Measurements from ENCODE around the gene MED13L.

MED13L gene

DNA sequence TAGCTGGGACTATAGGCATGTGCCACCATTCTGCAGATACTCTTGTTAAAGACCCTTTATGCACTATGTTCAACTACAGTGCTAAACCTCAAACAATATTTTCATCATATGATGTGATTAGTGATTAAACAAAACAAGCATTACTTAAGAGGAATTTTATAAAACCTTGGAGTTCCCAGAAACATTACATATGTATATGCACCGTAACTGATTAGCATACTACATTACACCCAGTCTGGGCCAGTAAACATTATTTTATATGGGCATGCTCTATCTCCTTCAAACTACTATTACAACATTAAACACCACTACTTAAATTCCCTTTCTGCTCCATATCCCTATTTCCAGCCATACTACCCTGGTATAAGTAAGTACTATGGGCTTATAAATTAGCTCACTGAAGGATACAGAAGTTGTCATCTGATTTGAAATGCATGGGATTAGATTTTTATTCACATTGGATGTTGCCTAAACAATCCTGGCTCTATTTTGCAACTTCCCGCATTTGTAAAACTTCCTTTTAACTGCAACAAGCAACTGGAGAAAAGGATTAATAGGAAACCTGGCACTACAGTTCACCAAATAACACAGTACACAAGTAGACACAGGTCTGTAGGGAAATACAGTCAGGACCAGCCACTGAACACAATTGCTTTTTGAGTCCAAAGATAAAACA lies 205.8 kb downstream of the MED13L start:
- H3K9ac ChIP-seq (ENCODE audit: low read length), result no peak overlapping the region
- peaks cover 21% of the 10 kb centered on the region for H3K4me1 ChIP-seq (ENCODE audit: control insufficient read depth, insufficient read depth, low read length)
- H3K27me3 ChIP-seq (replicated peaks; ENCODE audit: control insufficient read depth, insufficient read depth, low read length), result no peaks in the 10 kb centered on the region
- H3K9me3 ChIP-seq (ENCODE audit: control insufficient read depth, low read length), result no peaks in the 10 kb centered on the region
- H3K4me3 ChIP-seq (ENCODE audit: low read length), result no peak overlapping the region
- H3K36me3 ChIP-seq (ENCODE audit: control insufficient read depth, insufficient read depth, low read length, severe bottlenecking), result no peaks in the 10 kb centered on the region
- DNase-seq (ENCODE audit: low read depth), result no peak

DNA sequence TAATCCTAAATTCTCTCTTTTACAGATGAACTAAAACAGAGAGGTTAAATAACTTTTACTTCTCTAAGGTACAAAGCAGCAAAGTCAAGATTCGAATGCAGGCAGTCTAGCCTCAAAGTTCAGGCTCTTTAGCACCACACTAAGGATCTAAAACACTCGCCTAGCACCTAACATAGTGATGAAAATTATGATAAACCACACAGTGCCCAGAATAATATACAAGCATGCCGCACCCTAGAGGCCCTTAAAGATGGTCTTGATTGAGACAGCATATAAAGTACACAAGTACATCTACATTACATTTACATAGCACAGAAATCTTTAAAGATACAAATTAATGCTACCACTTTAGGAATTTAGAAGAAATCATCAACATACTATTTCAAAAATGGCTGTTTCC lies 207.0 kb downstream of the MED13L start:
- Histone ChIP-seq H3K36me3 (ENCODE audit: control insufficient read depth, insufficient read depth, low read length, severe bottlenecking) (no peaks in the 10 kb centered on the region), H3K9me3 (ENCODE audit: control insufficient read depth, low read length) (no peaks in the 10 kb centered on the region), H3K4me3 (ENCODE audit: low read length) (no peak overlapping the region), H3K9ac (ENCODE audit: low read length) (no peak overlapping the region), H3K27me3 (replicated peaks; ENCODE audit: control insufficient read depth, insufficient read depth, low read length) (no peaks in the 10 kb centered on the region), H3K4me1 (ENCODE audit: control insufficient read depth, insufficient read depth, low read length) (peaks cover 33% of the 10 kb centered on the region)
- DNase-seq (ENCODE audit: low read depth), result no peak

DNA sequence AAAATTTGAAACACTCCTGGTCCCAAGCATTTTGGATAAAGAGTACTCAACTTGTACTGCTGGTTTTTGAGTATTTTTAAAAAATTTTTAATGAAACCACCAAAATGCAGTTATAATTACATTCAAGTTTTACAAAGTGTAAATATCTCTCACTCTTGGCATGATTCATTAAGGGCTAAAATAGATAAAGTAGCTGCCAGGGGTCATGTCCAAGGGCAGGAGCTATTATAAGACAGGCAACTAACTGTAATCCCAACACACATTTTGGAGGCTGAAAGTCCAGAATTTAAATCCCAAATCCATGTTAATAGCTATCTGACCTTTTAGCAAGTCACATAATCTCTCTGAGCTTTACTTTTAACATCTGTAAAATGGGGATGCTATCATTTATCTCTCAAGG lies 207.6 kb downstream of the MED13L start:
- no peaks in the 10 kb centered on the region for H3K9me3 ChIP-seq (ENCODE audit: control insufficient read depth, low read length)
- no peaks in the 10 kb centered on the region for H3K27me3 ChIP-seq (replicated peaks; ENCODE audit: control insufficient read depth, insufficient read depth, low read length)
- no peak overlapping the region for H3K9ac ChIP-seq (ENCODE audit: low read length)
- H3K36me3 ChIP-seq (ENCODE audit: control insufficient read depth, insufficient read depth, low read length, severe bottlenecking), result no peaks in the 10 kb centered on the region
- no peak overlapping the region for H3K4me3 ChIP-seq (ENCODE audit: low read length)
- no peak for DNase-seq (ENCODE audit: low read depth)
- H3K4me1 ChIP-seq (ENCODE audit: control insufficient read depth, insufficient read depth, low read length), result peaks cover 38% of the 10 kb centered on the region

DNA sequence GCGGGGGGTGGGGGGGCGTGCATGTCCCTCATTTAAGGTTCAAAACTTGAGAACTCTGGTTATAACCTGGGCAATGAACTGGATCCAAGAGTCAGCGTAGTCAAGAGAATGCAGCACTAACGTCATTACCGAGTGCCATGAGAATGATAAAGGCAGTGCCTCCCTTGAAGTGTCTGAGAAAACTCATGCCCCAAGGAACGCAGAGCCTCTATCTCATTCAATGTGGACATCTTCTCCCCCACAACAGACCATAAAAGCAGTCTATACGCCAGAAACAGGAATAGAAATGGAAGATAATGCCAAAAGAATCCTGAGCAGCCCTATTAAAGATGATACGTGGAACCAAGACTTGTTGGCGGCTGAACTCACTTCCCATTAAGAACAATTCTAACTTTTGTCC lies 208.6 kb downstream of the MED13L start:
- H3K4me1 ChIP-seq (ENCODE audit: control insufficient read depth, insufficient read depth, low read length), result peaks cover 47% of the 10 kb centered on the region
- H3K27me3 ChIP-seq (replicated peaks; ENCODE audit: control insufficient read depth, insufficient read depth, low read length), result no peaks in the 10 kb centered on the region
- no peak overlapping the region for H3K4me3 ChIP-seq (ENCODE audit: low read length)
- no peaks in the 10 kb centered on the region for H3K9me3 ChIP-seq (ENCODE audit: control insufficient read depth, low read length)
- DNase-seq (ENCODE audit: low read depth), result no peak
- H3K36me3 ChIP-seq (ENCODE audit: control insufficient read depth, insufficient read depth, low read length, severe bottlenecking), result no peaks in the 10 kb centered on the region
- H3K9ac ChIP-seq (ENCODE audit: low read length), result no peak overlapping the region

DNA sequence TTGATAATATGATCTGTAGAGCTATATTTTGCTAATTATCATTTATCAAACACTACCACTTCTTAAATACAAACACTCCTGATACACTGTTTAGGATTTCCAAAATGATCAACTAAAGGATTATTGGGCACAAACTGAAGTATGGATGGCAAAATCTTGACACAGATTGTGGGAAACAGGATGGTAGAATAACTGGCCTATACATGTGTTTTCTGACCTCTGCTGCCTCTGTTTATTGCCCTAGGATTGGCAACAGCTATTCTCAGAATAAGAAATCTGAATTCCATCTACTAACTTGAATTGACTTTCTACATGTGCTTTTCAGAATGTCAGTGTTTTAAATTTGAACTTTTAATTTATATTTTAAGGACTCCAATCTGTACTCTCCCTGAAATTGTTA lies 209.1 kb downstream of the MED13L start:
- Histone ChIP-seq H3K27me3 (replicated peaks; ENCODE audit: control insufficient read depth, insufficient read depth, low read length) (no peaks in the 10 kb centered on the region), H3K9me3 (ENCODE audit: control insufficient read depth, low read length) (no peaks in the 10 kb centered on the region), H3K4me3 (ENCODE audit: low read length) (no peak overlapping the region), H3K4me1 (ENCODE audit: control insufficient read depth, insufficient read depth, low read length) (peaks cover 47% of the 10 kb centered on the region), H3K9ac (ENCODE audit: low read length) (no peak overlapping the region), H3K36me3 (ENCODE audit: control insufficient read depth, insufficient read depth, low read length, severe bottlenecking) (no peaks in the 10 kb centered on the region)
- DNase-seq (ENCODE audit: low read depth), result no peak

DNA sequence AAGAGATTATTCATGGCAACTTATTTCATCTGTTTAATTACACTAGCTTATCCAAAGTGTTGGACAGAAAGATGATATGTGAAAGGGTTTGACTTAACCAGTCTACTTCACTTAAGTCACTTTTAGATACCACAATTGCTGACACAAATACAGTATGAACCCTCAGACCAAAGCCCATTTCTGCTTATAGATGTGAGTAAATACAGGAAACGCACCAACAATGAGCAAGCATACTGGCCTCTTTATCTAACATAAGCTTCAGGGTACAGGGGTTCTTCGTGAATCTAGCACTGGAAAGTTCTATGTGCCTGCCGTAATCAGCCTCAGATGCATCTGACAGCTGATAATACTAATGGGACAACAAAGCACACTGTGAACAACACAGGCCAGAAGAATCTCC lies 209.6 kb downstream of the MED13L start:
- H3K9ac ChIP-seq (ENCODE audit: low read length), result no peak overlapping the region
- no peak overlapping the region for H3K4me3 ChIP-seq (ENCODE audit: low read length)
- no peaks in the 10 kb centered on the region for H3K9me3 ChIP-seq (ENCODE audit: control insufficient read depth, low read length)
- no peaks in the 10 kb centered on the region for H3K36me3 ChIP-seq (ENCODE audit: control insufficient read depth, insufficient read depth, low read length, severe bottlenecking)
- no peaks in the 10 kb centered on the region for H3K27me3 ChIP-seq (replicated peaks; ENCODE audit: control insufficient read depth, insufficient read depth, low read length)
- DNase-seq (ENCODE audit: low read depth), result no peak
- H3K4me1 ChIP-seq (ENCODE audit: control insufficient read depth, insufficient read depth, low read length), result peaks cover 50% of the 10 kb centered on the region

DNA sequence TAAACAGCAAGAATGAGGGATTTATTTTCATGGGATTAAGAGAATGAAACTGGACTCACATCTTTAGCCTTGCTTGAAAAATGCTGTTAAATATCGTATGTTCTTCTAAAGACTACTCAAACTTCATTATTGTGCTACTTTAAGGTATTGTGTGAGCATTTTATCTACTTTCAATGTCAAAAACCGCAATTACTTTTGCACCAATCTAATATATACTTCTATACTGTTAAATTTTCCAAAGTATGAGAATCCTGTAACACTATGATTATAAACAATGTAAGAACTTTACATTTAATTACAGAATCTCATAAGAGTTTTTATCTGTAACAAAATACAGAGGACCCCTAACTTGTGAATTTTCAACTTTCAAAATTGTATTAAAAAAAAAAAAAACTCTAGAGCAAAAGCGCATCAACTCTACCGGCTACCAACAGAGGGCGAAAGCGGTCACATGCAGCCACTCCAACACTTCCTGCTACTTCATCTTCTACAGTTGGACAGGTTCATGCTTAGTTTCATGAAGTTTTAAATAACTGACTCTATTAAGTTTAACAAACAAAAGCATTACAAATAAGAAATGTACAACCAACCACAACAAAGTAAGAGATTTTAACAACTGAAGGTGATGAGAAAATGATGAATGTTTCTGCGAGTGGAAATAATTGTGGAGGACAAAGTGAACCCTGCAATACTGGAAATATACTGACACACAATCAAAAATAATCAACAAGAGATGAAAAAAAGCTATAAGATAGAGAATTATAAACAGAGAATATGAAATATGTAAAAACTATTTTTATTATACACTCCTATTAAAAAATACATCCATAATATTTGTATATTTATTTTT lies 210.9 kb downstream of the MED13L start:
- Histone ChIP-seq H3K4me3 (ENCODE audit: low read length) (peak overlapping the region; percentile 8), H3K27me3 (replicated peaks; ENCODE audit: control insufficient read depth, insufficient read depth, low read length) (no peaks in the 10 kb centered on the region), H3K9ac (ENCODE audit: low read length) (no peak overlapping the region), H3K36me3 (ENCODE audit: control insufficient read depth, insufficient read depth, low read length, severe bottlenecking) (no peaks in the 10 kb centered on the region), H3K9me3 (ENCODE audit: control insufficient read depth, low read length) (no peaks in the 10 kb centered on the region), H3K4me1 (ENCODE audit: control insufficient read depth, insufficient read depth, low read length) (peaks cover 50% of the 10 kb centered on the region)
- peak; percentile 51 for DNase-seq (ENCODE audit: low read depth)

DNA sequence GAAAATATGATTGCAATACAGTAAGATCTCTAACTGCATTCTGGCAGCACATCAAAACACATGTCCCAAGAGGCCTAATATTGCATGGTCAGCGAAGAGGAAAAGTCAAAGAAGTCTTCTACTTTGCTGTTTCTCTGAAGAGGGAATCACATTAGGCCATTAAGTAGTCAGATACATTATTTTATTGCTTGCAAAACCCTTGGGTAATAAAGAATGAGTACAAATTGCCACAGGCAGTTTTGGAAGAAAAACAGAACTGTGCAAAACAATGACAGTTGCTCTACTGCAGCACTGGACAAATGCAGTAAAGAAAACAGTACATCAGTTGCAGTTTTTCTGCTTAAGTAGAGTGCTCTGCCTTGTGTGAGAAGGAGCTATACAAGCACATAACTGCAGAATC lies 211.9 kb downstream of the MED13L start:
- Histone ChIP-seq H3K36me3 (ENCODE audit: control insufficient read depth, insufficient read depth, low read length, severe bottlenecking) (no peaks in the 10 kb centered on the region), H3K4me1 (ENCODE audit: control insufficient read depth, insufficient read depth, low read length) (peaks cover 53% of the 10 kb centered on the region), H3K4me3 (ENCODE audit: low read length) (peak overlapping the region; percentile 19), H3K9ac (ENCODE audit: low read length) (peak overlapping the region; percentile 2), H3K9me3 (ENCODE audit: control insufficient read depth, low read length) (no peaks in the 10 kb centered on the region), H3K27me3 (replicated peaks; ENCODE audit: control insufficient read depth, insufficient read depth, low read length) (no peaks in the 10 kb centered on the region)
- DNase-seq (ENCODE audit: low read depth), result peak; percentile 58

DNA sequence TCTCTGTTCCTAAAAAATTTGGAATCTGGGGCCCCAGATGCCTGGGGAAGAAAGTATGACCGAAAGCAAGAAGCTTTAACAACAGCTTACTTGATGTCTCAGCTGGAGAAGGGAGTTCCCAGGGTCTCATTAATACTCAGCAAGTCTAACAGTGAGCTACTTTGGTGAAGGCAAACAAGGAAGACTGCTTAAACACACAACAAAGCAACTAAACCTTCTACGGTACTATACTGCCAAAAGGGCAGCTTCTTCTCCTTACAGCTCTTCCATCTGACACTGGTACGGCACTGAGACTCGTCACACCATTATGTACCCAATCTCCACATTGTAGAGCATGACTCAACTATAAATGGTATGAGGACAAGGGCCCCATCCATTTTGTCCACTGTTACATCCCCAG lies 213.0 kb downstream of the MED13L start:
- no peaks in the 10 kb centered on the region for H3K27me3 ChIP-seq (replicated peaks; ENCODE audit: control insufficient read depth, insufficient read depth, low read length)
- no peak overlapping the region for H3K4me3 ChIP-seq (ENCODE audit: low read length)
- no peaks in the 10 kb centered on the region for H3K36me3 ChIP-seq (ENCODE audit: control insufficient read depth, insufficient read depth, low read length, severe bottlenecking)
- no peak for DNase-seq (ENCODE audit: low read depth)
- H3K9ac ChIP-seq (ENCODE audit: low read length), result no peak overlapping the region
- H3K4me1 ChIP-seq (ENCODE audit: control insufficient read depth, insufficient read depth, low read length), result peaks cover 48% of the 10 kb centered on the region
- H3K9me3 ChIP-seq (ENCODE audit: control insufficient read depth, low read length), result no peaks in the 10 kb centered on the region

DNA sequence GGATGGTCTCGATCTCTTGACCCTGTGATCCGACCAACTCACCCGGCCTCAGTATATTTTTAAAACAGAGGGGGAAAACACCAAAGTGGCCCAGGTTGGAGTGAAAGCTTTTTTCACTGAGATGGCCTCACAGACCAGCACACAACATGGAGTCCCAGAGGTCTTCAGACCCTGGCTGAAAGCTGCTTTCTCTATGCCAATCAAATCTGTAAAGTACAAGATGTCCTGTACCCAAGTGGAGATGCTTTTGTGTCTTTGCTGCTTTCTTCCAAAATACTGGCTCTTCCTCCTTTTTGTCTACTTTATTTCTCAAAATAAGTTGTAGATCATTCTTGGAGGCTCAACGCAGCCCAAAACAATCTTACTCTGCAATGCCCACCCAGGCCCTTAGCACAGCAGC lies 214.8 kb downstream of the MED13L start:
- H3K4me3 ChIP-seq (ENCODE audit: low read length), result no peak overlapping the region
- no peak for DNase-seq (ENCODE audit: low read depth)

DNA sequence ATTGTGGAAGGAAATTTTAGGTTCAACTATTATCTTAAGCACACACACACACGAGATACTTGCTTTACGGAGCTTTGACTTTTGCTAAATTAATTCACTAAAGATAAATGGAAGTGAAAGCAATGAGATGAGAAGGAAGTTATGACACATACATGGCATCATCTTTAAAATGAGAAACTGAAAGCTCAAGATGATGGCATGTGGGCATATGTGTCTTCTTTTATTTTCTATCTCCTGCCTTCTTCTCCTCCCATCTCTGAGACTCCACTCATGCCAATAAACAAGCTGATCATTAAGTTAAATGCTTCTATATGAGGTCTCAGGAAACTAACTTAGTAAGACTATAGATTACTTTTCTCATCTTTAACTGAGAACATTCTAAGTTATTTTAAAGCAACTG lies 216.7 kb downstream of the MED13L start:
- DNase-seq (ENCODE audit: low read depth), result no peak
- Histone ChIP-seq H3K9me3 (ENCODE audit: control insufficient read depth, low read length) (no peaks in the 10 kb centered on the region), H3K36me3 (ENCODE audit: control insufficient read depth, insufficient read depth, low read length, severe bottlenecking) (no peaks in the 10 kb centered on the region), H3K4me3 (ENCODE audit: low read length) (no peak overlapping the region), H3K27me3 (replicated peaks; ENCODE audit: control insufficient read depth, insufficient read depth, low read length) (no peaks in the 10 kb centered on the region), H3K9ac (ENCODE audit: low read length) (no peak overlapping the region), H3K4me1 (ENCODE audit: control insufficient read depth, insufficient read depth, low read length) (peaks cover 34% of the 10 kb centered on the region)

More for the DNA sequence above, 214.8 kb downstream of the MED13L start:
- H3K27me3 ChIP-seq (replicated peaks; ENCODE audit: control insufficient read depth, insufficient read depth, low read length), result no peaks in the 10 kb centered on the region
- peaks cover 43% of the 10 kb centered on the region for H3K4me1 ChIP-seq (ENCODE audit: control insufficient read depth, insufficient read depth, low read length)
- no peaks in the 10 kb centered on the region for H3K36me3 ChIP-seq (ENCODE audit: control insufficient read depth, insufficient read depth, low read length, severe bottlenecking)
- no peaks in the 10 kb centered on the region for H3K9me3 ChIP-seq (ENCODE audit: control insufficient read depth, low read length)
- no peak overlapping the region for H3K9ac ChIP-seq (ENCODE audit: low read length)

Data from adipocyte (in vitro differentiated cells).